Measurements from ENCODE around the gene DPYD.

DPYD gene

GRCh38 chr1:97433094-97433823 is 487.6 kb downstream of the DPYD start:
- DNase-seq (ENCODE audit: low spot score), result no peak

- no peak for DNase-seq (ENCODE audit: low spot score)
Measured at GRCh38 chr1:97427371-97427770, 493.5 kb downstream of the DPYD start.

GRCh38 chr1:97424209-97424608 is 496.6 kb downstream of the DPYD start:
- DNase-seq (ENCODE audit: low spot score), result no peak

- DNase-seq (ENCODE audit: low spot score), result no peak
Measured at GRCh38 chr1:97423403-97423802, 497.4 kb downstream of the DPYD start.

- DNase-seq (ENCODE audit: low spot score), result no peak
Measured at GRCh38 chr1:97417661-97418060, 503.2 kb downstream of the DPYD start.

- no peak for DNase-seq (ENCODE audit: low spot score)
Measured at GRCh38 chr1:97414682-97415312, 506.0 kb downstream of the DPYD start.

DNA sequence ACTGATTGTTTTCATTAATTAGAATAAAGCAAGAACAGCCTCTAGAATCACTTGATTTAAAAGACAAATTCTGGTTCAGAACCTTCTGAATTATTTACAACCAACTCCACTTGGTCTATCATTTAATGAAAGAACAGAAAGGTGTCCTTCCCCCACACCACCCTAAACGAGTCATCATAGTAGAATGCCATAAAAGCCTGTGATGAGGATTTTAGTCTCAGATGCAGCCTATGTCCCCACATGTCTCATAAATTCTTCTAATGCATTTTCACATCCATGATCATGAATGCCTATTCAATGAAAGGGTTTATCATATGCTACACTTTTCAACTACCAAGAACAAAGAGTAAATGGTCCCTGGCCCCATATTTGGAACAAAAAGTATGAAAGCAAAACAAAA is 508.1 kb downstream of the DPYD start:
- DNase-seq (ENCODE audit: low spot score), result no peak

- no peak for DNase-seq (ENCODE audit: low spot score)
Measured at GRCh38 chr1:97412166-97412565, 508.7 kb downstream of the DPYD start.

DNA sequence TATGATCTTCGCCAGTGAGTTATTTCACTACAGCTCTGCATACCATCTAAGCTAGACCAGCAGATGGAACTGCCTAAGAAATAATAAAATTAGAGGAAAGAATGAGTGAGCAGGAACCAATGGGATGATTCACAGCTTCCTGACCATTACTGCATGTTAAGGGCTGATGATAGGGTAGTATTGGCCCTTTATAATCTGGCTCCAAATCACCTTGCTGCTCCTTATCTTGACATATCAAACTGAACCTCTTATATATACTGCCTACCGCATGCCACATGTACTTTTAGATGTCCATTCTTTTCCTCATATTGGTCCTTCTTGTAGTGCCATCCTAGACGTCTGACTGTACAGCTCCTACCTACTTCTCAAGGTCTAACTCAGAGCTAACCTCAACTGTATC is 524.4 kb downstream of the DPYD start:
- no peak for DNase-seq (ENCODE audit: low spot score)

DNA sequence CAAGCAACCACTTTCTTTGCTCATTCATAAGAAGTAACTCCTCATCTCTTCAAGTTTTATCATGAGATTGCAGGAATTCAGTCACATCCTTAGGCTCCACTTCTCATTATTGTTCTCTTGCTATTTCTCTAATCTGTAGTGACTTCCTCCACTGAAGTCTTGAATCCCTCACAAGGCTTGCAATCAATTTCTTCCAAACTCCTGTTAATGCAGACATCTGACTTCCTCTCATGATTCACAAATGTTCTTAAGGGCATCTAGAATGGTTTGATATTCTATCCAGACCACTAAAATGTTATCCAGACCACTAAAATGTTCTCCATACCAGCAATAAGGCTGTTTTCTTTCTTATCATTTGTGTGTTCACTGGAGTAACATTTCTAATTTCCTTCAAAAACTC is 528.1 kb downstream of the DPYD start:
- DNase-seq (ENCODE audit: low spot score), result no peak

- DNase-seq (ENCODE audit: low spot score), result no peak
Measured at GRCh38 chr1:97385536-97386277, 535.1 kb downstream of the DPYD start.

- DNase-seq (ENCODE audit: low spot score), result no peak
Measured at GRCh38 chr1:97384294-97384968, 536.4 kb downstream of the DPYD start.

DNA sequence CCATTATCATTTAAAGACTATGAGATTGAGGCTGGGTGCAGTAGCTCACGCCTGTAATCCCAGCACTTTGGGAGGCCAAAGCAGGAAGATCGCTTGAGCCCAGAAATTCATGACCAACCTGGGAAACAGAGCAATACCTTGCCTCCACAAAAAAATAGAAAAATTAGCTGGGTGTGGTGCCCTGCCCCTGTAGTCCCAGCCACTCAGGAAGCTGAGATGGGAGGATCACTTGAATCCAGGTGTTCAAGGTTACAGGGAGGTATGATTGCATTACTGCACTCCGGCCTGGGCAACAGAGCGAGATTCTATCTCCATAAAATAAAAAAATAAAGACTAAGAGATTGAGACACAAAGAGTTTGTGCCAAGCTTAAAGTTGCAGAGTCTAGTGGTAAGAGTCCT is 537.0 kb downstream of the DPYD start:
- no peak for DNase-seq (ENCODE audit: low spot score)

GRCh38 chr1:97382206-97382605 is 538.6 kb downstream of the DPYD start:
- DNase-seq (ENCODE audit: low spot score), result no peak

GRCh38 chr1:97379387-97380075 is 541.3 kb downstream of the DPYD start:
- DNase-seq (ENCODE audit: low spot score), result no peak

- no peak for DNase-seq (ENCODE audit: low spot score)
Measured at GRCh38 chr1:97378596-97378995, 542.2 kb downstream of the DPYD start.

DNA sequence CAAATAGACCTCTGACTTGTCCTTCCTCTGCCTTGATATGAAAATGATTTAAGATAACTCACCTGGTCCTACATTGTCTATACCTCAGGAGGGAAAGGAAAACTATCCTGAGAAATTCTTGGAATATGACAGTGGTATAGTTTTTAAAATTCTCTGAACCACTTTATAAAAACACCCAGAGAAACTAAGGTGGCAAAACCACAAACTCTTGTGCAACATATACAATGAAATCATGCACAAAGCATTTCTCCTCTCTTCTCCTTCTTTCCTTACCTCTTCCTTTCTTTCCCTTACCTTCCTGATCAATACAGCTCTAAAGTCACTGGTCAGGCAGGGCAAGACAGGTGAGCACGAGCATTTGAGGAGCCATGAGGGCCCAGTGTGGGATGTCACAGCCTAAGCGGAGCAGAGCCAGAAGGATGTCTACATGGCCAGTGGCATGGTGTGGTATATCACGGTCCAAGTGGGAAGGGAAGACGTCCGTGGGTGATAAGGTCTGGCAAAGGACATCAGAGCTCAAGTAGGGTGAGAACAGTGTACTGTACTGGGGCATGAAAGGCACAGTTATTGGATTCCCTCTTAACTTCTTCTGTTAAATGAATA is 543.3 kb downstream of the DPYD start:
- no peak for DNase-seq (ENCODE audit: low spot score)

GRCh38 chr1:97373000-97373399 is 547.8 kb downstream of the DPYD start:
- no peak for DNase-seq (ENCODE audit: low spot score)

DNA sequence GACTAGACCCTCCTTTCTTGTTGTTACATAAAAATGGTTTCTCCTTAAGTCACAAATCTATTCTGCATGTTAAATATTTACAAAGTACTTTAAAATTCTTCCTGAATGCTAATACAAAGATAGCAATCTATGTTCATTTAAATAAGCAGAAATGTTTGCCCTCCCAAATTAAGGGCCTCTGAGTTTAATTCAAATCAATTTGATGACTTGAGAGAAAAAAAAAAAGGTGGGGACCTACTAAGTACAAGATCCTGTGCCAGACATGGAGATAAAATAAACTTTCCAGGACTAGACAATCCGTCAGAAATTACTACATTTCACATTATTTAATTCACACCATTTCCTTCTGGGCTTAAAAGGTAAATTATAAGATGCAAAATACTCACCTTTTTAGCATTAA is 548.3 kb downstream of the DPYD start:
- no peak for DNase-seq (ENCODE audit: low spot score)

DNA sequence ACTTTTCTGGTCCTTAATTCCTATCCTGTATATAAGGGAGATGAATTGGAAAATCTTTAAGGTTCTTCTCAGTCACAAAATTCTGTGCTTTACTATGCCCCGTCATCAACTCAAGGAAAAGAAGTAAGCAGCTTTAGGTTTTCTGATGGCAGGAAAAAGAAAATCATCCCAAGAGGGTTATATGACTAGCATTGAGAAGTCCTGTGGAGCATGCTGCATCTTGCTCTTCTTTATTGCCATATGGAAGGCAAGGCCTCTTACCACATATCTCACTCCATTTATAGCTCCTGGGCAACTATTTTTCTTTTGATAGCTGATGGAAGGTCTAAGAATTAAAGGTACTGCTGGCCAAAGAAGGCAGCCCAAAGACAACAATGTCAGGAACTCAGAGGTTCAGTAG is 552.5 kb downstream of the DPYD start:
- no peak for DNase-seq (ENCODE audit: low spot score)

GRCh38 chr1:97366984-97367383 is 553.9 kb downstream of the DPYD start:
- DNase-seq (ENCODE audit: low spot score), result no peak

DNA sequence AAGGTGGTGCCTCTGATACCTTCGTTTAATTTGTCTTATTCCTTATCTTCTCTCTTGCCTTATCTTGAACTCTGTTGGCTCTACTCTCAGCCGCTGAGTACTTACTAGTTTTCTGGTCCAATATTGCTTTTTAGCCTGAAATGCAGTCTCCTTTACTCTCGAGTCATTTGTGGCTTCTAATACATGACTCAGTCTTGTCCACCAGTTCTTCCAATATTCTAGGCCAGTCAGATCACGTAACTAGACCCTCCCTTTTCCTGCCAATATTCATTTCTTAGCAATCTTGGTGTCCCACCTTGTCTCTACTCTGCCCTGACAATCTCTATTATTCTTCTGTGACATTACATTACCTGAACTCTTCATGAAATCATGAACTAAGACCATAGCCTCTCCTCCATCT is 555.8 kb downstream of the DPYD start:
- DNase-seq (ENCODE audit: low spot score), result no peak
